Left colon (tissue), 2 donors: ENCODE data around the gene KRT82. TPM values are rescaled to one million over a fixed set of nuclear protein-coding genes. Genes with fewer than 3 reads are reported as not detected.

ENCODE experiments used
- ATAC-seq: fragments of 200-7000 bp; cut with Tn5 transposase; one replicate; pipeline ENCODE4 v1.9.1; 2020; ENCODE audit warnings: mild to moderate bottlenecking, moderate library complexity
- DNase-seq, 2 donors: peaks; one replicate each; pipeline ENCODE4 v3.0.0-alpha.2; 2020
- intact Hi-C, 2 donors: fragments of 100-400 bp; cut with DNase I in 1 of 2; cut with micrococcal nuclease in 1 of 2; formaldehyde crosslinking; loops; one replicate each; pipeline versions ENCODE4 v1.11.2 to v1.14.0; 2022; cut with DNase I, micrococcal nuclease
- total RNA-seq, 2 donors: library from RNA; stranded (reverse); fragmentation: NEBNext Ultra II Directional; extraction: Animal tissue kit (Norgen Biotek cat#: 25700); gene quantifications; one replicate each; pipeline ENCODE4 v1.2.1, GENCODE V29; 2021
- donor health status: DM: no; HTN: no; CAD: no.
- donor health status: DM: yes; HTN: yes; CAD: no.

KRT82 gene
- total RNA-seq, 2 donors from 2014 or later = not detected

- no peak for ATAC-seq
- intact Hi-C loops = loop anchor here in 1 of 2 donors (5.0 to 10.0 kb wide), 2 partner anchors 134 to 506 kb away; no protein-coding TSS in a partner anchor
- no peak for DNase-seq
These were observed 35.1 kb downstream of the KRT82 start for GRCh38 chr12:52370926-52371608.

GRCh38 chr12:52369809-52370208, 36.3 kb downstream of the KRT82 start:
- DNase-seq (no peak), ATAC-seq (no peak)
- intact Hi-C loops = loop anchor here in 1 of 2 donors (5.0 to 10.0 kb wide), 2 partner anchors 135 to 507 kb away; no protein-coding TSS in a partner anchor

GRCh38 chr12:52369211-52369610, 36.9 kb downstream of the KRT82 start:
- intact Hi-C loops = no loop called here
- ATAC-seq = no peak
- no peak for DNase-seq

GRCh38 chr12:52368508-52368907, 37.6 kb downstream of the KRT82 start:
- no peak for ATAC-seq
- no peak for DNase-seq
- intact Hi-C loops = no loop called here

- DNase-seq (no peak), ATAC-seq (no peak)
- intact Hi-C loops = no loop called here
These were observed 38.3 kb downstream of the KRT82 start for GRCh38 chr12:52367876-52368275.

GRCh38 chr12:52366738-52367485, 39.2 kb downstream of the KRT82 start, which contains the start of gene KRT85:
KRT85 (minus strand) TSS chr12:52367481; CDS start chr12:52367405, 76 bp downstream.
- intact Hi-C loops = no loop called here
- no peak for DNase-seq
- no peak for ATAC-seq

- intact Hi-C loops = no loop called here
- ATAC-seq (no peak), DNase-seq (no peak)
These were observed 41.1 kb downstream of the KRT82 start for GRCh38 chr12:52364901-52365489.

GRCh38 chr12:52364061-52364460, 42.1 kb downstream of the KRT82 start:
- no peak for ATAC-seq
- no peak for DNase-seq
- intact Hi-C loops = no loop called here

GRCh38 chr12:52363111-52363679, 42.9 kb downstream of the KRT82 start:
- ATAC-seq (no peak), DNase-seq (no peak)
- intact Hi-C loops = no loop called here

- DNase-seq = no peak
- ATAC-seq = no peak
- intact Hi-C loops = no loop called here
These were observed 43.9 kb downstream of the KRT82 start for GRCh38 chr12:52362118-52362726.

GRCh38 chr12:52361553-52361952, 44.6 kb downstream of the KRT82 start:
- ATAC-seq (no peak), DNase-seq (no peak)
- intact Hi-C loops = no loop called here

GRCh38 chr12:52360663-52361271, 45.4 kb downstream of the KRT82 start:
- ATAC-seq (no peak), DNase-seq (no peak)
- intact Hi-C loops = no loop called here

GRCh38 chr12:52360106-52360662, 46.0 kb downstream of the KRT82 start:
- no peak for ATAC-seq

GRCh38 chr12:52359621-52360061, 46.5 kb downstream of the KRT82 start:
- intact Hi-C loops = no loop called here
- ATAC-seq = no peak
- no peak for DNase-seq

More at GRCh38 chr12:52360106-52360662, 46.0 kb downstream of the KRT82 start:
- no peak for DNase-seq
- intact Hi-C loops = no loop called here

- ATAC-seq (no peak), DNase-seq (no peak)
- intact Hi-C loops = no loop called here
These were observed 47.4 kb downstream of the KRT82 start for GRCh38 chr12:52358575-52359350.

GRCh38 chr12:52356762-52357580, 49.2 kb downstream of the KRT82 start:
- no peak for ATAC-seq
- DNase-seq = no peak
- intact Hi-C loops = no loop called here
